K562 (cell line): ENCODE data around the gene DNMT3A. TPM values are rescaled to one million over a fixed set of nuclear protein-coding genes. Genes with fewer than 3 reads are reported as not detected.

ENCODE experiments used
- CEBPB ChIP-seq: fragments of 450-650 bp; IDR thresholded peaks from 2 replicates; pipeline ENCODE4 v1.6.1; 2016; ENCODE audit warnings: missing genetic modification characterization, missing compliant biosample characterization
- DACH1 ChIP-seq: fragments of 450-650 bp; IDR thresholded peaks from 2 replicates; pipeline ENCODE4 v1.6.1; 2018; ENCODE audit not compliant: partially characterized antibody
- HCFC1 ChIP-seq: IDR thresholded peaks from 2 replicates; pipeline ENCODE4 v1.6.1; 2012; ENCODE audit warnings: low read depth, low read length, improper control_type of control experiment
- KHSRP ChIP-seq: fragments of 450-650 bp; IDR thresholded peaks from 2 replicates; pipeline ENCODE4 v1.6.1; 2017
- MAFF ChIP-seq: IDR thresholded peaks from 2 replicates; pipeline ENCODE4 v1.6.1; 2012; ENCODE audit warnings: low read length, improper control_type of control experiment
- POLR2G ChIP-seq: fragments of 200-400 bp; formaldehyde crosslinking; IDR thresholded peaks from 2 replicates; pipeline ENCODE4 v1.6.1; 2017; ENCODE audit warnings: low read depth, mild to moderate bottlenecking, antibody characterized with exemption, low read length, moderate library complexity
- RAD51 ChIP-seq: fragments of 450-650 bp; IDR thresholded peaks from 2 replicates; pipeline ENCODE4 v1.7.1; 2016; ENCODE audit warnings: low read depth, mild to moderate bottlenecking, borderline replicate concordance
- RBFOX2 ChIP-seq: fragments of 200-400 bp; formaldehyde crosslinking; IDR thresholded peaks from 2 replicates; pipeline ENCODE4 v1.6.1; 2017; ENCODE audit warnings: low read depth, mild to moderate bottlenecking, low read length, moderate library complexity
- SAP30 ChIP-seq: fragments of 200-600 bp; sonication (generic); IDR thresholded peaks from 2 replicates; pipeline ENCODE4 v1.6.1; 2012; ENCODE audit warnings: borderline replicate concordance, low read depth, mild to moderate bottlenecking, moderate library complexity, low read length, control low read depth, inconsistent platforms; ENCODE audit not compliant: insufficient read depth, poor library complexity, severe bottlenecking
- SP1 ChIP-seq: sonication (generic); formaldehyde crosslinking; IDR thresholded peaks from 2 replicates; pipeline ENCODE4 v1.8.1; 2022; ENCODE audit warnings: mild to moderate bottlenecking, missing genetic modification reagents
- XRCC3 ChIP-seq: fragments of 450-650 bp; IDR thresholded peaks from 2 replicates; pipeline ENCODE4 v1.6.1; 2017; ENCODE audit warnings: mild to moderate bottlenecking, moderate library complexity
- ZBTB7A ChIP-seq: IDR thresholded peaks from 2 replicates; pipeline ENCODE4 v1.6.1; 2011; ENCODE audit warnings: low read depth, mild to moderate bottlenecking, low read length, moderate library complexity, borderline replicate concordance; ENCODE audit not compliant: control insufficient read depth
- ZFP36 ChIP-seq: fragments of 150-350 bp; IDR thresholded peaks from 2 replicates; pipeline ENCODE4 v1.6.1; 2018; ENCODE audit warnings: low read length, low read depth; ENCODE audit not compliant: partially characterized antibody
- ZNF143 ChIP-seq: sonication (generic); formaldehyde crosslinking; IDR thresholded peaks from 2 replicates; pipeline ENCODE4 v1.9.0; 2022; ENCODE audit warnings: mild to moderate bottlenecking, missing genetic modification reagents
- ZNF318 ChIP-seq, 2 experiments: fragments of 450-650 bp; IDR thresholded peaks; 2 replicates each; pipeline ENCODE4 v1.6.1; 2016; ENCODE audit warnings: mild to moderate bottlenecking in 2 of 2, borderline replicate concordance in 1 of 2, low read depth in 1 of 2, moderate library complexity in 1 of 2
- ZNF584 ChIP-seq: fragments of 200-800 bp; sonication (Bioruptor generic); IDR thresholded peaks from 2 replicates; pipeline ENCODE4 v1.6.1; 2016; ENCODE audit warnings: low read depth, mild to moderate bottlenecking, missing genetic modification characterization, missing compliant biosample characterization
- ZNF740 ChIP-seq, 3 experiments: fragments of 200-800 bp in 1 of 3; sonication (Bioruptor generic) in 1 of 3; sonication (generic) in 1 of 3; formaldehyde crosslinking in 1 of 3; IDR thresholded peaks; 2 replicates each; pipeline versions ENCODE4 v1.6.1 to v1.8.0; 2016 to 2022; ENCODE audit warnings: mild to moderate bottlenecking in 2 of 3, missing compliant biosample characterization in 2 of 3, missing genetic modification characterization in 2 of 3, missing genetic modification reagents in 1 of 3
- ZZZ3 ChIP-seq: fragments of 450-650 bp; IDR thresholded peaks from 2 replicates; pipeline ENCODE4 v1.6.1; 2016; ENCODE audit warnings: antibody characterized with exemption, mild to moderate bottlenecking, moderate library complexity
- polyA plus RNA-seq, 8 experiments: library from polyadenylated mRNA; depleted of rRNA in 4 of 8; stranded (reverse) in 5 of 8; unstranded in 3 of 8; fragments of >200 nt; fragmentation: Nextera tagmentation in 2 of 8; fragmentation: Illumina TruSeq in 1 of 8; extraction: Ambion mirVana in 2 of 8; extraction: Trizol in 1 of 8; gene quantifications; 2 replicates each; pipeline versions ENCODE4 v1.2.1 to v1.2.3, GENCODE V29; 2011 to 2014; ENCODE audit warnings: inconsistent platforms in 1 of 8, missing spikeins in 1 of 8
- total RNA-seq, 7 experiments: library from RNA; depleted of rRNA in 6 of 7; stranded (reverse); fragments of >200 nt in 6 of 7; fragmentation: Illumina TruSeq in 2 of 7; extraction: Trizol in 2 of 7; gene quantifications; 2 replicates each; pipeline versions ENCODE4 v1.2.1 to v1.2.3, GENCODE V29; 2011 to 2021; ENCODE audit warnings: low replicate concordance in 1 of 7
- TF ChIP-seq, protein P1 (sequence below): IDR thresholded peaks from 3 replicates; pipeline ENCODE4 v1.6.1; 2011; ENCODE audit warnings: borderline replicate concordance, mild to moderate bottlenecking; ENCODE audit not compliant: insufficient read length, insufficient read depth

Gene DNMT3A
- total and polyA plus RNA-seq, 9 of the 15 experiments (the other 6 are each of a cell fraction or from before 2014, with no cell fraction given): 3.0 to 16.0 (median 6.1) TPM

GRCh38 chr2:25362049-25362433 lies 20.3 kb upstream of the DNMT3A start (continued):
- TF ChIP-seq ZNF318 (IDR thresholded peaks at IDR 0.05; ENCODE audit: borderline replicate concordance in 1 of 2, low read depth in 1 of 2) (no peak), POLR2G (peak; percentile 64), ZFP36 (no peak), RBFOX2 (peak; percentile 65), DACH1 (no peak), SP1 (CRISPR knock-in tag) (peak; percentile 94), CEBPB (tag) (no peak), ZZZ3 (no peak), ZNF143 (CRISPR knock-in tag) (no peak), SAP30 (no peak), MAFF (peak; percentile 73), KHSRP (no peak), ZNF740 (CRISPR knock-in tag; IDR thresholded peaks at IDR 0.05) (no peak), ZNF740 (tag; IDR thresholded peaks at IDR 0.05) (no peak), ZNF584 (CRISPR knock-in tag) (no peak), HCFC1 (no peak), XRCC3 (no peak), ZBTB7A (peak; percentile 41; the same call in 1 of the 2 replicates), RAD51 (no peak)
- TF ChIP-seq, protein P1, sequence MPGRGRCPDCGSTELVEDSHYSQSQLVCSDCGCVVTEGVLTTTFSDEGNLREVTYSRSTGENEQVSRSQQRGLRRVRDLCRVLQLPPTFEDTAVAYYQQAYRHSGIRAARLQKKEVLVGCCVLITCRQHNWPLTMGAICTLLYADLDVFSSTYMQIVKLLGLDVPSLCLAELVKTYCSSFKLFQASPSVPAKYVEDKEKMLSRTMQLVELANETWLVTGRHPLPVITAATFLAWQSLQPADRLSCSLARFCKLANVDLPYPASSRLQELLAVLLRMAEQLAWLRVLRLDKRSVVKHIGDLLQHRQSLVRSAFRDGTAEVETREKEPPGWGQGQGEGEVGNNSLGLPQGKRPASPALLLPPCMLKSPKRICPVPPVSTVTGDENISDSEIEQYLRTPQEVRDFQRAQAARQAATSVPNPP: no peak
